K562 (cell line): ENCODE measurements around the gene PCDH12. TPM values are rescaled to one million over a fixed set of nuclear protein-coding genes. Genes with fewer than 3 reads are reported as not detected.

ENCODE experiments used
- ATAC-seq: fragments of 200-7000 bp; cut with Tn5 transposase; 3 replicates; pipeline ENCODE4 v1.9.1; 2020; ENCODE audit warnings: moderate library complexity
- BruUV-seq: library from RNA; stranded (reverse); fragments of 400-500 nt; replicated peaks from 2 replicates; lab custom pipeline; 2021; lab: Mats Ljungman, UMichigan
- CTCF ChIA-PET: fragments of 300-600 bp; formaldehyde crosslinking; extraction: SDS; loops from one replicate; lab custom pipeline; 2021; ENCODE audit warnings: low intra/inter-chr PET ratio; lab: Yijun Ruan, JAX
- POLR2A ChIA-PET: fragments of 300-600, 350-650 bp; sonication (Branson Sonifier 250); formaldehyde crosslinking; extraction: SDS; loops from one replicate; lab custom pipeline; 2021; ENCODE audit warnings: antibody characterized with exemption, inconsistent platforms; lab: Yijun Ruan, JAX
- DNase-seq, 4 experiments: peaks; one replicate each; pipeline versions ENCODE4 v3.0.0 to v3.0.0-alpha.2; 2011 to 2018; ENCODE audit warnings: low spot score in 3 of 4, mixed read lengths in 3 of 4; ENCODE audit errors: extremely low read depth in 1 of 4
- FAIRE-seq: peaks from 2 replicates; lab custom pipeline; 2011; peaks lifted over from hg19 to GRCh38; lab: Jason Lieb, UNC
- H2AFZ ChIP-seq: 2 replicates; pipeline ENCODE4 v1.6.0; 2011; ENCODE audit warnings: low read depth, low read length, control low read depth, inconsistent platforms
- H3K27ac ChIP-seq: fragments of 200-600 bp; 3 replicates; pipeline ENCODE4 v1.8.0; 2011; ENCODE audit warnings: low read depth, mild to moderate bottlenecking, control low read depth, inconsistent platforms, low read length, moderate library complexity, mixed read lengths; ENCODE audit errors: extremely low read depth
- H3K27me3 ChIP-seq, 2 experiments: fragments of 300-600 bp in 1 of 2; 2 replicates in 1 of 2; 3 replicates in 1 of 2; pipeline versions ENCODE4 v1.6.0 to v1.8.0; 2011; ENCODE audit warnings: inconsistent platforms in 2 of 2, low read length in 2 of 2, mild to moderate bottlenecking in 1 of 2, mixed read lengths in 1 of 2, moderate library complexity in 1 of 2; ENCODE audit not compliant: control insufficient read depth in 2 of 2, insufficient read depth in 2 of 2
- H3K36me3 ChIP-seq: fragments of 300-600 bp; 3 replicates; pipeline ENCODE4 v1.8.0; 2011; ENCODE audit warnings: mild to moderate bottlenecking, low read length, inconsistent platforms; ENCODE audit not compliant: control insufficient read depth, insufficient read depth
- H3K4me1 ChIP-seq, 2 experiments: fragments of 200-600 bp in 1 of 2; replicated peaks in 1 of 2; 2 replicates in 1 of 2; 3 replicates in 1 of 2; pipeline versions ENCODE4 v1.5.1 to v1.8.0; 2011; ENCODE audit warnings: inconsistent platforms in 2 of 2, low read length in 2 of 2, mild to moderate bottlenecking in 1 of 2, mixed read lengths in 1 of 2, moderate library complexity in 1 of 2; ENCODE audit not compliant: control insufficient read depth in 2 of 2, insufficient read depth in 2 of 2
- H3K4me2 ChIP-seq: 2 replicates; pipeline ENCODE4 v1.6.1; 2011; ENCODE audit warnings: low read length, control low read depth, inconsistent platforms, mixed read lengths; ENCODE audit not compliant: insufficient read depth
- H3K4me3 ChIP-seq: fragments of 200-600 bp; sonication (generic), shearing (Covaris generic); 2 replicates; pipeline ENCODE4 v1.5.1; 2016; ENCODE audit warnings: control low read depth, inconsistent platforms
- H3K79me2 ChIP-seq: fragments of 200-600 bp; 3 replicates; pipeline ENCODE4 v1.8.0; 2011; ENCODE audit warnings: low read length, inconsistent platforms; ENCODE audit not compliant: control insufficient read depth, insufficient read depth
- H3K9ac ChIP-seq, 2 experiments: 2 replicates each; pipeline versions ENCODE4 v1.6.0 to v1.6.1; 2011; ENCODE audit warnings: low read depth in 2 of 2, low read length in 2 of 2, control low read depth in 1 of 2, inconsistent platforms in 1 of 2, mild to moderate bottlenecking in 1 of 2, mixed read lengths in 1 of 2; ENCODE audit not compliant: insufficient read depth in 1 of 2
- H3K9me1 ChIP-seq: one replicate; pipeline ENCODE4 v1.6.0; 2011; ENCODE audit warnings: inconsistent platforms, mild to moderate bottlenecking, low read length, moderate library complexity; ENCODE audit not compliant: control insufficient read depth, insufficient read depth
- H3K9me3 ChIP-seq: replicated peaks from 2 replicates; pipeline ENCODE4 v1.5.1; 2011; ENCODE audit warnings: low read depth, low read length, inconsistent platforms; ENCODE audit not compliant: control insufficient read depth, insufficient read depth
- H4K20me1 ChIP-seq: replicated peaks from 2 replicates; pipeline ENCODE4 v1.6.1; 2011; ENCODE audit warnings: low read length, inconsistent platforms, mixed read lengths; ENCODE audit not compliant: control insufficient read depth, insufficient read depth
- CBX2 ChIP-seq: fragments of 200-600 bp; sonication (generic); IDR thresholded peaks from one replicate; pipeline ENCODE4 v1.6.1; 2012; ENCODE audit warnings: mild to moderate bottlenecking, low read length, inconsistent platforms; ENCODE audit not compliant: insufficient read depth, poor library complexity, severe bottlenecking
- CEBPB ChIP-seq: fragments of 450-650 bp; IDR thresholded peaks from 2 replicates; pipeline ENCODE4 v1.6.1; 2016; ENCODE audit warnings: missing genetic modification characterization, missing compliant biosample characterization
- CEBPG ChIP-seq, 3 experiments: fragments of 200-800 bp in 1 of 3; sonication (Bioruptor generic) in 1 of 3; sonication (generic) in 1 of 3; formaldehyde crosslinking in 1 of 3; IDR thresholded peaks in 2 of 3; conservative IDR thresholded peaks in 1 of 3; 2 replicates each; pipeline versions ENCODE4 v1.6.1 to v1.8.0; 2016 to 2022; ENCODE audit warnings: missing compliant biosample characterization in 2 of 3, missing genetic modification characterization in 2 of 3, mild to moderate bottlenecking in 1 of 3, missing genetic modification reagents in 1 of 3
- MBD2 ChIP-seq: sonication (generic); IDR thresholded peaks from 2 replicates; pipeline ENCODE4 v1.6.1; 2016; ENCODE audit warnings: low read depth, borderline replicate concordance
- PURB ChIP-seq: sonication (generic); formaldehyde crosslinking; IDR thresholded peaks from 2 replicates; pipeline ENCODE4 v1.9.0; 2021; ENCODE audit warnings: low read depth, mild to moderate bottlenecking, missing genetic modification reagents
- WGBS: fragments of 100-300 bp; shearing (Covaris generic); methylation state at CpG from one replicate; pipeline ENCODE4 v1.1.6; 2016; ENCODE audit warnings: low coverage, mixed read lengths; ENCODE audit not compliant: insufficient coverage; ENCODE audit errors: missing lambda C conversion rate; 5-methylcytosine and 5-hydroxymethylcytosine counted together
- in situ Hi-C: fragments of 300-500 bp; cut with MboI; formaldehyde crosslinking; loops from 4 replicates; pipeline ENCODE4 v1.15.0; 2018; ENCODE audit warnings: inconsistent platforms, mixed read lengths
- intact Hi-C: fragments of 100-400 bp; cut with micrococcal nuclease; formaldehyde crosslinking; loops from 2 replicates; pipeline ENCODE4 v1.14.2; 2022
- polyA plus RNA-seq, 8 experiments: library from polyadenylated mRNA; depleted of rRNA in 4 of 8; stranded (reverse) in 5 of 8; unstranded in 3 of 8; fragments of >200 nt; fragmentation: Nextera tagmentation in 2 of 8; fragmentation: Illumina TruSeq in 1 of 8; extraction: Ambion mirVana in 2 of 8; extraction: Trizol in 1 of 8; gene quantifications; 2 replicates each; pipeline versions ENCODE4 v1.2.1 to v1.2.3, GENCODE V29; 2011 to 2014; ENCODE audit warnings: inconsistent platforms in 1 of 8, missing spikeins in 1 of 8
- total RNA-seq, 7 experiments: library from RNA; depleted of rRNA in 6 of 7; stranded (reverse); fragments of >200 nt in 6 of 7; fragmentation: Illumina TruSeq in 2 of 7; extraction: Trizol in 2 of 7; gene quantifications; 2 replicates each; pipeline versions ENCODE4 v1.2.1 to v1.2.3, GENCODE V29; 2011 to 2021; ENCODE audit warnings: low replicate concordance in 1 of 7

Gene PCDH12
- total and polyA plus RNA-seq, 9 of the 15 experiments (the other 6 are each of a cell fraction or from before 2014, with no cell fraction given) = 0.01 to 0.04 (median 0.01) TPM; not detected in 4

- ATAC-seq = no peak
- no peak for FAIRE-seq
- H3K79me2 ChIP-seq = no peaks in the 10 kb centered on the region
- in situ Hi-C loops (no loop called here), intact Hi-C loops (no loop called here)
- no peaks in the 10 kb centered on the region for H4K20me1 ChIP-seq
- H3K9me3 ChIP-seq = no peaks in the 10 kb centered on the region
- no peak for DNase-seq
- ChIA-PET POLR2A (interaction anchor here (0.6 kb wide), 1 partner anchor 531 kb away, joined by 4 read pairs; no protein-coding TSS in a partner anchor), CTCF (no interaction called here)
- H3K9me1 ChIP-seq = no peaks in the 10 kb centered on the region
- H3K4me1 ChIP-seq = no peaks in the 10 kb centered on the region
- H3K27ac ChIP-seq = no peak overlapping the region
- no peak overlapping the region for H3K4me3 ChIP-seq
- H3K36me3 ChIP-seq = peaks cover 72% of the 10 kb centered on the region
- BruUV-seq = no TSS peak
- 60% methylated on average over 6 of the region's 6 CpGs for WGBS
- H3K27me3 ChIP-seq = no peaks in the 10 kb centered on the region
- H2AFZ ChIP-seq = no peak overlapping the region
- TF ChIP-seq PURB (CRISPR knock-in tag) (no peak), CEBPG (CRISPR knock-in tag; IDR thresholded peaks at IDR 0.05) (no peak), CEBPG (tag; conservative IDR thresholded peaks at IDR 0.05 in 1 of 2, IDR thresholded peaks at IDR 0.05 in 1 of 2) (peak; percentile 16 to 18; a peak in 1 of 4 replicates), CEBPB (tag) (peak; percentile 27; the same call in 1 of the 2 replicates), MBD2 (no peak), CBX2 (no peak)
- H3K4me2 ChIP-seq = no peak overlapping the region
- H3K9ac ChIP-seq = no peak overlapping the region
These were observed 39.5 kb upstream of the PCDH12 start for GRCh38 chr5:141997358-141997960.
